ENCODE measurements around the gene APOBEC3B.

DNA sequence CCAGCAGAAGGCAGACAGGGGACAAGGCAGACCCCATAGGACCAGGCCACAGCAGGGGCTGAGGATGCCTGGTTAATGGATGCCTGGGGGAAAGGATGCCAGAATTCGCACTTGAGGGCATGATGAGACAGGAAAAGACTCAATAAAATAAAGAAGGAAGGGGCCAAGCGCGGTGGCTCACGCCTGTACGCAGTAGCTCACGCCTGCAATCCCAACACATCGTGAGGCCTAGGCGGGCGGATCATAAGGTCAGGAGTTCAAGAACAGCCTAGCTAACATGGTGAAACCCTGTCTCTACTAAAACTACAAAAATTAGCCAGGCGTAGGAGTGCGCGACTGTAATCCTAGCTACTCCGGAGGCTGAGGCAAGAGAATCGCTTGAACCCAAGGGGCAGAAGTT lies 48.6 kb downstream of the APOBEC3B start:
- no peak for TF ChIP-seq CTCF (IDR thresholded peaks at IDR 0.05)
- no peak for TF ChIP-seq POLR2A (IDR thresholded peaks at IDR 0.05)
